Globus pallidus (tissue), 1 donor: ENCODE results near the gene SLC11A1.
A peak's percentile ranks its signal among the peaks of the same experiment; 100 is the strongest.

Source experiments
- DNase-seq: peaks from one replicate; pipeline ENCODE4 v3.0.0-alpha.2; 2015; ENCODE audit warnings: low spot score

SLC11A1 gene

GRCh38 chr2:218405086-218405745, 23.1 kb downstream of the SLC11A1 start:
- no peak for DNase-seq

GRCh38 chr2:218405746-218406208, 23.7 kb downstream of the SLC11A1 start:
- DNase-seq, result no peak

- DNase-seq, result peak; percentile 96
Measured at GRCh38 chr2:218406209-218406948, 24.3 kb downstream of the SLC11A1 start.

GRCh38 chr2:218406949-218407618, 25.0 kb downstream of the SLC11A1 start:
- DNase-seq, result peak; percentile 48

- DNase-seq, result no peak
Measured at GRCh38 chr2:218407717-218408116, 25.6 kb downstream of the SLC11A1 start.

GRCh38 chr2:218418321-218418716, 36.2 kb downstream of the SLC11A1 start:
- DNase-seq, result no peak

GRCh38 chr2:218418717-218419458, 36.8 kb downstream of the SLC11A1 start, which contains the start of gene VIL1:
Gene VIL1 (plus strand): TSS chr2:218419123. CDS start chr2:218423779, 4,656 bp downstream.
- no peak for DNase-seq

- no peak for DNase-seq
Measured at GRCh38 chr2:218419630-218420216, 37.6 kb downstream of the SLC11A1 start.

GRCh38 chr2:218421027-218421426, 39.0 kb downstream of the SLC11A1 start:
- DNase-seq, result no peak

GRCh38 chr2:218422403-218423086, 40.5 kb downstream of the SLC11A1 start:
- no peak for DNase-seq

- no peak for DNase-seq
Measured at GRCh38 chr2:218423584-218423983, 41.5 kb downstream of the SLC11A1 start.

- no peak for DNase-seq
Measured at GRCh38 chr2:218425531-218425930, 43.5 kb downstream of the SLC11A1 start.

- no peak for DNase-seq
Measured at GRCh38 chr2:218427741-218428140, 45.7 kb downstream of the SLC11A1 start.

GRCh38 chr2:218428846-218429558, 46.9 kb downstream of the SLC11A1 start:
- no peak for DNase-seq

GRCh38 chr2:218429911-218430692, 48.0 kb downstream of the SLC11A1 start:
- no peak for DNase-seq

GRCh38 chr2:218430721-218431120, 48.6 kb downstream of the SLC11A1 start:
- no peak for DNase-seq

- DNase-seq, result no peak
Measured at GRCh38 chr2:218431878-218432277, 49.8 kb downstream of the SLC11A1 start.

- no peak for DNase-seq
Measured at GRCh38 chr2:218432676-218433365, 50.7 kb downstream of the SLC11A1 start.

- DNase-seq, result no peak
Measured at GRCh38 chr2:218434456-218434855, 52.4 kb downstream of the SLC11A1 start.
